Activated T-cell treated with anti-CD3 and anti-CD28 coated beads for 1 hour (primary cell): ENCODE data around the gene CTXN2.

Source experiments
- DNase-seq: peaks from one replicate; pipeline ENCODE4 v3.0.0-alpha.2; 2020; ENCODE audit warnings: low read depth

The CTXN2 gene

GRCh38 chr15:48222627-48223026, 31.2 kb downstream of the CTXN2 start:
- no peak for DNase-seq

- no peak for DNase-seq
These were observed 34.3 kb downstream of the CTXN2 start for GRCh38 chr15:48225771-48226170.

- no peak for DNase-seq
These were observed 39.0 kb downstream of the CTXN2 start for GRCh38 chr15:48230498-48230897.

- no peak for DNase-seq
These were observed 41.8 kb downstream of the CTXN2 start for GRCh38 chr15:48233246-48233645.

GRCh38 chr15:48239334-48239733, 47.9 kb downstream of the CTXN2 start:
- no peak for DNase-seq

- no peak for DNase-seq
These were observed 50.5 kb downstream of the CTXN2 start for GRCh38 chr15:48242015-48242414.

- no peak for DNase-seq
These were observed 51.1 kb downstream of the CTXN2 start for GRCh38 chr15:48242535-48242934.

- DNase-seq, result no peak
These were observed 53.5 kb downstream of the CTXN2 start for GRCh38 chr15:48244921-48245320.

GRCh38 chr15:48248414-48248813, 56.9 kb downstream of the CTXN2 start:
- no peak for DNase-seq

- DNase-seq, result no peak
These were observed 59.2 kb downstream of the CTXN2 start for GRCh38 chr15:48250640-48251076.

- DNase-seq, result no peak
These were observed 61.7 kb downstream of the CTXN2 start for GRCh38 chr15:48253172-48253571.
